Right lobe of liver (tissue), 6 donors: Measurements from ENCODE around the gene POU2F1. TPM values are rescaled to one million over a fixed set of nuclear protein-coding genes. Genes with fewer than 3 reads are reported as not detected.

Experiments
- ATAC-seq, 4 donors: fragments of 200-7000 bp; cut with Tn5 transposase; one replicate each; pipeline ENCODE4 v1.9.1; 2020; ENCODE audit warnings: mild to moderate bottlenecking in 4 of 4, moderate library complexity in 4 of 4
- DNase-seq, 3 donors: peaks; one replicate each; pipeline ENCODE4 v3.0.0-alpha.2; 2020
- H3K27ac ChIP-seq, 3 donors: fragments of 200-600 bp; one replicate each; pipeline ENCODE4 v1.8.0; 2022
- H3K27me3 ChIP-seq, 2 donors: fragments of 200-600 bp; one replicate each; pipeline ENCODE4 v1.8.0; 2022
- H3K36me3 ChIP-seq, 4 donors: fragments of 200-600 bp; sonication (generic) in 1 of 4; one replicate each; pipeline versions ENCODE4 v1.5.1 to v1.8.0; 2017 to 2022; ENCODE audit warnings: control low read depth in 1 of 4
- H3K4me1 ChIP-seq, 4 donors: fragments of 200-600 bp; sonication (generic) in 1 of 4; one replicate each; pipeline versions ENCODE4 v1.5.1 to v1.8.0; 2017 to 2022; ENCODE audit warnings: control low read depth in 1 of 4
- H3K4me3 ChIP-seq, 3 donors: fragments of 200-600 bp; one replicate each; pipeline ENCODE4 v1.8.0; 2022
- H3K9me3 ChIP-seq, 4 donors: fragments of 200-600 bp; sonication (generic) in 1 of 4; one replicate each; pipeline versions ENCODE4 v1.5.1 to v1.8.0; 2017 to 2022; ENCODE audit warnings: control low read depth in 1 of 4
- POLR2A ChIP-seq: fragments of 450-650 bp; IDR thresholded peaks from one replicate; pipeline ENCODE4 v1.6.1; 2017; ENCODE audit warnings: antibody characterized with exemption, mild to moderate bottlenecking
- WGBS: methylation state at CpG from one replicate; pipeline ENCODE4 v1.1.6; 2018; ENCODE audit warnings: low coverage, low lambda C conversion rate; ENCODE audit not compliant: insufficient coverage; ENCODE audit errors: missing lambda C conversion rate; 5-methylcytosine and 5-hydroxymethylcytosine counted together
- intact Hi-C, 2 donors: fragments of 100-400 bp; cut with DNase I; formaldehyde crosslinking; loops; one replicate each; pipeline versions ENCODE4 v1.11.2 to v1.14.1; 2022
- total RNA-seq, 6 experiments: library from RNA; depleted of rRNA in 2 of 6; stranded (reverse); fragments of >200 nt in 2 of 6; fragmentation: NEBNext Ultra II Directional in 3 of 6; extraction: Animal tissue kit (Norgen Biotek cat#: 25700) in 3 of 6; gene quantifications; one replicate each; pipeline versions ENCODE4 v1.1.0 to v1.2.4, GENCODE V29; 2016 to 2023
- TF ChIP-seq, protein P1 (sequence below), 4 donors: fragments of 200-600 bp in 3 of 4; fragments of 450-650 bp in 1 of 4; IDR thresholded peaks; one replicate each; pipeline versions ENCODE4 v1.5.1 to v1.8.0; 2016 to 2022; ENCODE audit warnings: antibody characterized with exemption in 4 of 4, mild to moderate bottlenecking in 2 of 4
- donor health status: DM: no; HTN: yes; CAD: no.
- donor health status: DM: no; HTN: no; CAD: no.
- donor health status: DM: no; HTN: no; CAD: no.
- donor health status: DM: no; HTN: yes; CAD: no.
- donor health status: DM: no; HTN: yes; CAD: no.

The POU2F1 gene
- total RNA-seq, 6 experiments from 2014 or later = 4.8 to 10.3 (median 6.2) TPM

DNA sequence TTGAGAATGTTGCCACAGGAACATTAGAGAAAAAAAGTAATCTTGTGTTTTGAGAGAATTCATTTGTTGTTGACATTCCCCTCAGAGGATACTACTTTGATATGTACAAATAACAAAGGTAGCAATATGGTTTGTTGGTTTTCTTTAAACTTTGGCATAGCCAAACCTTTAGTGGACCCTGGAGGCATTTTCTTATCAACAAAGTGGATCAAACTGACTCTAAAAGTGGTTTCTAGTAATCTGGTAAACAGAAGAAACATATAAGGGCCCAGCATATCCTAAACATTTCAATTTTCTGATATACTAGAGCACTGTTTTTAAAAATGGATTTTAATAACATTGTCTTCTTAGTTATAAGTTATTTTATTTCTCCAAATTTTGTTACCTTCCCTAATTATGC, 29.8 kb downstream of the POU2F1 start:
- intact Hi-C loops = no loop called here
- H3K4me1 ChIP-seq = peaks cover 0 to 4% (median 0%) of the 10 kb centered on the region in 4 donors
- no peak overlapping the region for H3K4me3 ChIP-seq
- H3K36me3 ChIP-seq = no peaks in the 10 kb centered on the region
- ATAC-seq (no peak), DNase-seq (no peak)
- TF ChIP-seq POLR2A = no peak
- TF ChIP-seq, protein P1, sequence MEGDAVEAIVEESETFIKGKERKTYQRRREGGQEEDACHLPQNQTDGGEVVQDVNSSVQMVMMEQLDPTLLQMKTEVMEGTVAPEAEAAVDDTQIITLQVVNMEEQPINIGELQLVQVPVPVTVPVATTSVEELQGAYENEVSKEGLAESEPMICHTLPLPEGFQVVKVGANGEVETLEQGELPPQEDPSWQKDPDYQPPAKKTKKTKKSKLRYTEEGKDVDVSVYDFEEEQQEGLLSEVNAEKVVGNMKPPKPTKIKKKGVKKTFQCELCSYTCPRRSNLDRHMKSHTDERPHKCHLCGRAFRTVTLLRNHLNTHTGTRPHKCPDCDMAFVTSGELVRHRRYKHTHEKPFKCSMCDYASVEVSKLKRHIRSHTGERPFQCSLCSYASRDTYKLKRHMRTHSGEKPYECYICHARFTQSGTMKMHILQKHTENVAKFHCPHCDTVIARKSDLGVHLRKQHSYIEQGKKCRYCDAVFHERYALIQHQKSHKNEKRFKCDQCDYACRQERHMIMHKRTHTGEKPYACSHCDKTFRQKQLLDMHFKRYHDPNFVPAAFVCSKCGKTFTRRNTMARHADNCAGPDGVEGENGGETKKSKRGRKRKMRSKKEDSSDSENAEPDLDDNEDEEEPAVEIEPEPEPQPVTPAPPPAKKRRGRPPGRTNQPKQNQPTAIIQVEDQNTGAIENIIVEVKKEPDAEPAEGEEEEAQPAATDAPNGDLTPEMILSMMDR (IDR thresholded peaks at IDR 0.05) = no peak
- no peak overlapping the region for H3K27ac ChIP-seq
- H3K9me3 ChIP-seq = no peaks in the 10 kb centered on the region
- no peaks in the 10 kb centered on the region for H3K27me3 ChIP-seq

GRCh38 chr1:167251472-167251871, 30.8 kb downstream of the POU2F1 start:
- peaks cover 0 to 4% (median 0%) of the 10 kb centered on the region in 4 donors for H3K4me1 ChIP-seq
- H3K27me3 ChIP-seq = no peaks in the 10 kb centered on the region
- H3K27ac ChIP-seq = no peak overlapping the region
- H3K36me3 ChIP-seq = no peaks in the 10 kb centered on the region
- no peak overlapping the region for H3K4me3 ChIP-seq
- 93% methylated on average over 4 of the region's 4 CpGs for WGBS
- no peaks in the 10 kb centered on the region for H3K9me3 ChIP-seq
- intact Hi-C loops = no loop called here
- DNase-seq = no peak
- TF ChIP-seq, protein P1 (IDR thresholded peaks at IDR 0.05) = no peak
- TF ChIP-seq POLR2A = no peak
- no peak for ATAC-seq

DNA sequence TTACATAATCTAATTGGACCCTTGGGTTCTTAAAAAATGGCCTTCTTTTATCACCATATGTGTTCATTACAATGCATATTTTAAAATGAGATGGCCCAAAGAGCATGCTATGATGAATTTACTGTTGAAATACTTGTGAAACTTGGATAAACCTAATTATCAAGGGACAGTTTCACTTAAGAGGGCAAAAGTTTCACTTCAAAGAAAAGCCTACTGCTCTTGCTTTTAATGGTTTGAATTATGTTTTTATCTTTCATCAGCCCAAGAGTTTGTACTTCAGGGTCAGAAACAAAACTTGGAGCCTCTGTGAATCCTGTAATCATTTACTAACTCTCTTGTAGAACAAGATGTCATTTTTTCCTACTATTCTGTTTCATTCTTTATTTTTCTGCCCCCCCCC, 32.3 kb downstream of the POU2F1 start:
- TF ChIP-seq, protein P1 (IDR thresholded peaks at IDR 0.05) = no peak
- TF ChIP-seq POLR2A = no peak
- Histone ChIP-seq H3K36me3 (no peaks in the 10 kb centered on the region), H3K9me3 (no peaks in the 10 kb centered on the region), H3K27me3 (no peaks in the 10 kb centered on the region), H3K27ac (no peak overlapping the region), H3K4me1 (peaks cover 0 to 4% (median 0%) of the 10 kb centered on the region in 4 donors), H3K4me3 (no peak overlapping the region)
- ATAC-seq (no peak), DNase-seq (no peak)
- intact Hi-C loops = no loop called here

DNA sequence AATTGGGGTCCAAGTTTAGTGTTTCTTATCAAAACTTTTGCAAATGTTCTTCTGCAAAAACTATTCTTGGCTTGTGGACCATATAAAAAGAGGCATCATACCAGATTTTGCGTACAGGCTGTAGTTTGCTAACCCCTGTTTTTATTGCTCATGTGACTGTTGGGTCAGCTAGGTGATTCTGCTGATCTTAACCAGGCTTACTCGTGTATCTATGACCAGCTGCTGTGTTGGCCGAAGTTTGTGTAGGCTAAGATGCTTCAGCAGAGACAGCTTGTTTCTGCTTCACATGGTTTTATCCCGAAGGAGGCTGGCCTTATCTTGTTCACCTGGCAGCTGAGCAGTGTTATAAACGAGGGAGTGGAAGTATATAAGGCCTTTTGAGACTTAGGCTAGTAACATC, 38.2 kb downstream of the POU2F1 start:
- ATAC-seq = no peak
- no peaks in the 10 kb centered on the region for H3K9me3 ChIP-seq
- no peaks in the 10 kb centered on the region for H3K27me3 ChIP-seq
- H3K4me3 ChIP-seq = no peak overlapping the region
- no peaks in the 10 kb centered on the region for H3K36me3 ChIP-seq
- H3K27ac ChIP-seq = no peak overlapping the region
- peaks cover 0 to 5% (median 0%) of the 10 kb centered on the region in 4 donors for H3K4me1 ChIP-seq
- TF ChIP-seq, protein P1 (IDR thresholded peaks at IDR 0.05) = no peak
- no peak for TF ChIP-seq POLR2A
- intact Hi-C loops = no loop called here
- DNase-seq = no peak
- 62% methylated on average over 4 of the region's 5 CpGs for WGBS

- DNase-seq = no peak
- no peaks in the 10 kb centered on the region for H3K9me3 ChIP-seq
- H3K4me1 ChIP-seq = peaks cover 0 to 5% (median 0%) of the 10 kb centered on the region in 4 donors
- no peak overlapping the region for H3K4me3 ChIP-seq
- ATAC-seq = no peak
- H3K27ac ChIP-seq = no peak overlapping the region
- H3K36me3 ChIP-seq = no peaks in the 10 kb centered on the region
- intact Hi-C loops = no loop called here
- H3K27me3 ChIP-seq = no peaks in the 10 kb centered on the region
- TF ChIP-seq, protein P1 (IDR thresholded peaks at IDR 0.05) = no peak
- TF ChIP-seq POLR2A = no peak
These were observed 42.1 kb downstream of the POU2F1 start for GRCh38 chr1:167262836-167263235.
